Measurements from ENCODE around the gene TTC9.

- TF ChIP-seq ZFP30 (CRISPR knock-in tag; IDR thresholded peaks at IDR 0.05) (no peak), TCF4 (CRISPR knock-in tag; IDR thresholded peaks at IDR 0.05; ENCODE audit: borderline replicate concordance) (no peak), RARB (CRISPR knock-in tag; IDR thresholded peaks at IDR 0.05) (no peak), GLIS3 (CRISPR knock-in tag; IDR thresholded peaks at IDR 0.05) (no peak), PATZ1 (CRISPR knock-in tag; IDR thresholded peaks at IDR 0.05; ENCODE audit: borderline replicate concordance) (no peak), CREB5 (CRISPR knock-in tag; IDR thresholded peaks at IDR 0.05; ENCODE audit: low read depth) (no peak), ZFP3 (CRISPR knock-in tag; IDR thresholded peaks at IDR 0.05) (no peak), TOX (CRISPR knock-in tag; IDR thresholded peaks at IDR 0.05; ENCODE audit: borderline replicate concordance) (no peak), ZNF565 (CRISPR knock-in tag; conservative IDR thresholded peaks at IDR 0.05; ENCODE audit: low read depth) (no peak)
Measured at GRCh38 chr14:70654632-70655031, 12.9 kb downstream of the TTC9 start.
